ENCODE measurements around the gene PPM1F.
"Not testable (repeated sequence)": the region's sequence is repeated elsewhere in the genome, so short reads cannot be mapped to it uniquely, and the experiment has no call there.

PPM1F gene

GRCh38 chr22:21939935-21940334 lies 12.7 kb downstream of the PPM1F start:
- DNase-seq, result not testable (repeated sequence)

- DNase-seq, result peak; percentile 69 to 71
Measured at GRCh38 chr22:21939461-21939913, 13.2 kb downstream of the PPM1F start.

- no peak for DNase-seq
Measured at GRCh38 chr22:21938906-21939305, 13.7 kb downstream of the PPM1F start.

DNA sequence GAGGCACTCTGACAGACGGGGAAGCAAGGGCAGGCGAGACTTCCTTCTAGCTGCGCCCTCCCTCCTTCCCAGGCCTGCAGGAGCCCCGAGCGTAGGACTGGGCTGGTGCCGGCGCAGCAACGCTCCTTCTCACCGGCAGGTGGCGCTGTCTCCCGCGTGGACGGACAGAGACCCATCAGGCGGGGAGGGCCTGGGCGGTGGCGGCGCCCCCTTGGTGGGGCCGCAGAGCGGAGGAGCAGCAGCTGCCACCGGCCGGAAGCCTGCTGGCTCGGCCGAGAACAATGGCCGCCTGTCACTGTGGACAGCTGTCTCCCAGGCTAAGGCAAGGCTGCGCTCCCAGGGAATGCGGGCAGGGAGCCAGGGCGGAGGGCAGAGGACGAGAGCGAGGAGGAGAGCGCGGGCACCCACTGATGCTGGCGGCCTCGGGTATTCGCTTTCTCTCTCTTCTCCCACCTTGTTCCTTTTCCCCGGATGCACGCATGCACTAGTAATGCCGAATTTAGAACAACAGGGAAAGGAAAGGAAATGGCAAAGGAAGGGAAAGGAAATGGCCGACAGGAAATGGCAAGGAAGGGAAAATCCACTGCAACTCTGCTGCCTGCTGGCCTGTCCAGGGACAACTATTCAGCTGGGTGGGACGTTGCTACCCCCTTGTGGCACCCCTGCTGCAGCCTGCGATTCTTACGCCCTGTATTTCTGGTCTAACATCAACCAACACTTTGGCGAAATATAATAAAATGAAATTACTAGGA lies 14.4 kb downstream of the PPM1F start:
- peak; percentile 97 for DNase-seq

GRCh38 chr22:21937821-21938070 lies 14.9 kb downstream of the PPM1F start:
- no peak for DNase-seq

- DNase-seq, result peak; percentile 79 to 91
Measured at GRCh38 chr22:21937041-21937820, 15.4 kb downstream of the PPM1F start.

GRCh38 chr22:21936151-21936775 lies 16.4 kb downstream of the PPM1F start:
- DNase-seq, result peak; percentile 96

DNA sequence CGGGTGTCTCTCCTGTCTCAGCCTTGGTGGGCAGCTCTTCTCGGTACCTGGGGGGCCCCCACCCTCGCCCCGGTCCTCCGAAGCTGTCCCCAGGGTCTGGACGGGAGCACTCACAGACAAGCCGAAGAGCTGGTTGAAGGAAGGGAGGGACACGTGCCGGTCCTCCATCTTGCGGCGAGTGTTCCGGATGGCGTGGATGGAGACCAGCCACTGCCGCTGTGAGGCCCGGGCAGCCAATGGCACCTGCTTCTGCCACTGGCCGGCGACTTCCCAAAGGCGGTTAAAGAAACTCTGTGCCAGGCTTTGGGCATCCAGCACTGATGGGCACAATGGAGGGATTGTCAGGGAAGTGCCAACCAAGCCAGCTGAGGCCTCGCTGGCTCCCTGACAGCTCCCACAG lies 18.7 kb downstream of the PPM1F start:
- DNase-seq, result no peak

- no peak for DNase-seq
Measured at GRCh38 chr22:21933413-21933812, 19.2 kb downstream of the PPM1F start.

DNA sequence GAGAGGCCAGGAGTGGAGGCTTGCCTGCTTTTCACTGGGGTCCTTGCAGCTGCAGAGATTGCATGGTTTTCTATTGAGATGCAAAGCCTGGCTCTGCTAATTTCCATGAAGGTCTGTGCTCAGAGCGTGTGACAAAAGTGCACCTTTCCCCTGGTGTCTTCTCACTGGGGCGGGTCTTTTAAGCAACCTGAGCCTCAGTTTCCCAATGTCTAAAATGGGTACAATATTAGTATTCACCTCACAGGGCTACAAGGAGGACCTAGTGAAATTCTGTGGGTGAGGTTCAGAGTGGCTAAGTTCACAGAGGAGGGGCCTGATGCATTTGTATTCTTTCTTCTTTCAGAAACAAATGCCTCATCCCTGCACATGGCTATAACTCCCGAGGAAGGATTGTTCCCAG lies 20.3 kb downstream of the PPM1F start:
- no peak for DNase-seq

GRCh38 chr22:21931056-21931455 lies 21.6 kb downstream of the PPM1F start:
- DNase-seq, result no peak

DNA sequence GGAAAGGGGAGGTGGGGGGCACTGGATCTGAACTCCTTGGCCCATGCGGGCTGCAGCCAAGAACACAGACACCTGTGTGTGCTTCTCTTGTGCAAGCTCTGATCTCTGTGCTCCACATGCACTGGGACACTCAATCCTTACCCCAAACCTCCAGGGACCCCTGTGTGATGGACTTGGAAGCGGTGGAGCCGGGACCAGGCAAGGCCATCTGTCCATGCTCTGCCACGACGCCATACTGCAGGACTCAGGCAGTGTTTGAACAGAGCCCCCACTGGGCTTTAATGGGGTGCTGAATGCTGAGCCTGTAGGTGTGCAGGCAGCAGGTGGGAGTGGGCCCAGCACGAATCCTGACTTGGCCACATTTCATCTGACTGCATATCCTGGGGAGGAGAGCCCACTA lies 23.4 kb downstream of the PPM1F start:
- DNase-seq, result no peak

DNA sequence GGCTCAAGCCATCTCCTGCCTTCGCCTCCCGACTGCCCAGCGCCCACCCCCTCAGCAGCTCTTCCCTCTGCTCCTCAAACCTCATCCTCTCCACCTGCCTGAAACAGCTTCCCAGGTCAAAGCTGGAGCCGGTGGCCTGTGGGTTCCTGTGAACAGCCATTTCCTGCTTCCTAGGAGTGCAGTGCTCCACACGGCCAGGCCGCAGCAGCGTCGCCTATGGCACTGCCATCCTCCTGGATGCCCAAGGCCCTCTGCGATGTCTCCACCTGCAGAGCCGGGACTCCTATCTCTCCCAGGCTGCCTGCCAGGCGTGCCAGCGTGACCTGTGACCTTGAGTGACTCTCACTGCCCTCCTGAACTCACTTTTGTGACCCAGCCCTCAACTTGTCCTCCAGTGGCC lies 24.6 kb downstream of the PPM1F start:
- no peak for DNase-seq

- no peak for DNase-seq
Measured at GRCh38 chr22:21927174-21927823, 25.3 kb downstream of the PPM1F start.

GRCh38 chr22:21926728-21927127 lies 25.9 kb downstream of the PPM1F start:
- DNase-seq, result no peak

DNA sequence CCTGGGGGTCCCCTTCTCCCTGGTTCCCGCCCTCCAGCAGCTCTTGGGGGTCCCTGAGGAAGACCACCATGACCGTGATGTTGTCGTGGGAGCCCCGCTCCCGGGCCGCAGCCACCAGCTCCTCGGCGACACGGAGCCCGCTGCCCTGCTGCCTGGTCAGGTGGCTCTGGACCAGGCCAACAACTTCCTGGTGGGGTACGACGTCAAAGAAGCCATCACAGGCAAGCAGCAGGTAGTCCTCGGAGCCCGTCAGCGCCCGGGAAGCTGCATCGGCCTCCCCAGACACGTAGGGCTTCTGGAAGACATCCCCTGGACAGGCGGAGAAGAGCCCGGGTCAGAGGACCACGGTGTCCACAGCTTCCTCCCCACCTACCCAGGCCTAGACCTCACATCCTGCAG lies 29.5 kb downstream of the PPM1F start:
- DNase-seq, result no peak

- DNase-seq, result no peak
Measured at GRCh38 chr22:21922370-21923162, 30.1 kb downstream of the PPM1F start.

DNA sequence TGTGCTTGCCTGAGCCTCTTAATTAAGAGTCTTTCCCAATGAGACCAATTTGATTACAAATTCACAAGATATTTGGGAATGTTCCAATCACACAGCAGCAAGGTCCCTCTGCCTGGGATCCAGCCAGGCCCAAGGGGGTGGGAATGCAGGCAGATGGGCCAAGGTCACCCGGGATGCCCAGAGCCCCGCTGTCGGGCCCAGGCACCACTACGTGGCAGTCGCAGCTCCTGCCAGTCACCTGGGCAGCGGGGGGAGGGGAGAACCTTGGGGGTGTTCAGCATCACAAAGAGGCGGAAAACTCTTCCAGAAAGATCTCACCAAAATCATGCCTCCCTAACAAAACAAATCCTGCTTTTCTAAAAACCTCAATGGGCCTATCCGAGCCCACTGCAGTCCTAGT lies 30.9 kb downstream of the PPM1F start:
- no peak for DNase-seq

GRCh38 chr22:21921184-21921721 lies 31.4 kb downstream of the PPM1F start:
- no peak for DNase-seq

DNA sequence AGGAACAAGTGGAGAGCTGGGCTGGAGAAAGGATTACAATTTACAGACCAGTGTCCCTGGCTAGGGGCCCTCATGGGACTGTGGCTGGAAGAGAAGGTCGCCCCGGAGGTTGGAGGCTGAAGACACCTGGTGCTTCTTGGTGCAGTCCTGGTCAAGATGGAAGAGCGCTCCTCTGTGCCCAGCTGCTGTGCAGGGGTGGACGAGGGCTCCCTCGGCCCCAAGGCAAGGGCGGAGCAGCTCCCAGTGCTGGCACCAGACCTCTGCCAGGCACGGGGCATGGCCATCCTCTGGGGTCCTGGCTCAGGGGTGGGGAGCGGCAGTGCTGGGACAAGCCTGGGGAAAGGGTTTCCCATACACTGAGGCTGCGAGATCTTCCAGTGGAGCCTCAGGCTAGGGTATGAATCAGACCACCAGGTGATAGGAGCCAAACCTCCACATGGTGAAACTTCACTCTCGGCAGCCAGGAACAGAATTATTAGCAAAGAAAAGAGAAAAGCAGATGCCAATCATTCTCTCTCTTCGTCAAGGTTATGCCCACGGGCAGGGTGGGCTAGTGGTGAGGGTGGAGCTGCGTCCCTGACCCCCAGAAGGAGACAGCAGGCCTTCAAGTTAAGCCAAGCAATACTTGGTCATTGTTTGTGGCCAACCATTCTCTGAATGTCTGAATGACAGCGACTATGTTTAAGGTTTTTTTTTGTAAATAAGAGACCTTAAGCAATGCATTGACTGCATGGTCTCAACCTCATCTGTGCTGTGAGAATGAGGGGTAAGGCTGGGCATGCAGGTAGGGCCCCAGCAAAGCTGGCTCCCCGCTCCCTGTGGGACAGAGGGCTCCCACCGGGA lies 32.1 kb downstream of the PPM1F start:
- DNase-seq, result no peak

Measured in inflammatory macrophage (primary cell).